DND-41 (cell line): Measurements from ENCODE around the gene STXBP4.

Experiments used
- EZH2 ChIP-seq: IDR thresholded peaks from 3 replicates; pipeline ENCODE4 v1.6.1; 2012; ENCODE audit warnings: borderline replicate concordance, low read depth, mild to moderate bottlenecking, moderate library complexity, low read length, inconsistent platforms; ENCODE audit not compliant: severe bottlenecking
- TF ChIP-seq, protein P1 (sequence below): IDR thresholded peaks from 2 replicates; pipeline ENCODE4 v1.5.1; 2012; ENCODE audit warnings: borderline replicate concordance, low read length, moderate library complexity, mild to moderate bottlenecking; ENCODE audit not compliant: poor library complexity, severe bottlenecking; ENCODE audit errors: extremely low read depth

GRCh38 chr17:55124730-55125360 lies 156.3 kb downstream of the STXBP4 start:
- TF ChIP-seq, protein P1, sequence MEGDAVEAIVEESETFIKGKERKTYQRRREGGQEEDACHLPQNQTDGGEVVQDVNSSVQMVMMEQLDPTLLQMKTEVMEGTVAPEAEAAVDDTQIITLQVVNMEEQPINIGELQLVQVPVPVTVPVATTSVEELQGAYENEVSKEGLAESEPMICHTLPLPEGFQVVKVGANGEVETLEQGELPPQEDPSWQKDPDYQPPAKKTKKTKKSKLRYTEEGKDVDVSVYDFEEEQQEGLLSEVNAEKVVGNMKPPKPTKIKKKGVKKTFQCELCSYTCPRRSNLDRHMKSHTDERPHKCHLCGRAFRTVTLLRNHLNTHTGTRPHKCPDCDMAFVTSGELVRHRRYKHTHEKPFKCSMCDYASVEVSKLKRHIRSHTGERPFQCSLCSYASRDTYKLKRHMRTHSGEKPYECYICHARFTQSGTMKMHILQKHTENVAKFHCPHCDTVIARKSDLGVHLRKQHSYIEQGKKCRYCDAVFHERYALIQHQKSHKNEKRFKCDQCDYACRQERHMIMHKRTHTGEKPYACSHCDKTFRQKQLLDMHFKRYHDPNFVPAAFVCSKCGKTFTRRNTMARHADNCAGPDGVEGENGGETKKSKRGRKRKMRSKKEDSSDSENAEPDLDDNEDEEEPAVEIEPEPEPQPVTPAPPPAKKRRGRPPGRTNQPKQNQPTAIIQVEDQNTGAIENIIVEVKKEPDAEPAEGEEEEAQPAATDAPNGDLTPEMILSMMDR = no peak
- TF ChIP-seq EZH2 = no peak
